ENCODE results near the gene DDX54. TPM values are rescaled to one million over a fixed set of nuclear protein-coding genes. Genes with fewer than 3 reads are reported as not detected.

DDX54 gene
- total RNA-seq, 1 experiment from 2014 or later, result 101 TPM

GRCh38 chr12:113227686-113228391 is 42.6 kb upstream of the DDX54 start:
- Histone ChIP-seq H3K27ac (ENCODE audit: low read length) (no peak overlapping the region), H3K36me3 (ENCODE audit: control insufficient read depth, insufficient read depth, low read length) (no peaks in the 10 kb centered on the region), H3K4me1 (ENCODE audit: control insufficient read depth, insufficient read depth, low read length) (peaks cover 11% of the 10 kb centered on the region), H3K27me3 (ENCODE audit: control insufficient read depth, insufficient read depth, low read length) (no peaks in the 10 kb centered on the region), H3K9me3 (ENCODE audit: control insufficient read depth, insufficient read depth, low read depth, low read length) (no peaks in the 10 kb centered on the region), H3K4me3 (ENCODE audit: low read depth in 2 of 2, low read length in 2 of 2) (no peak overlapping the region)
- no TSS peak for BruUV-seq (replicated peaks)
- POLR2A ChIA-PET, result no interaction called here
- ATAC-seq, result no peak
- no peak for TF ChIP-seq CTCF (IDR thresholded peaks at IDR 0.05)
- TF ChIP-seq POLR2AphosphoS5 (IDR thresholded peaks at IDR 0.05; ENCODE audit: low read depth, low read length), result no peak
- no peak for TF ChIP-seq SIN3A (IDR thresholded peaks at IDR 0.05; ENCODE audit: borderline replicate concordance, insufficient read depth, low read depth, low read length)
- no peak for TF ChIP-seq REST (IDR thresholded peaks at IDR 0.05; ENCODE audit: insufficient read depth in 1 of 2, low read depth in 2 of 2, low read length in 1 of 2)
- TF ChIP-seq TCF7L2 (IDR thresholded peaks at IDR 0.05; ENCODE audit: low read depth, low read length), result no peak
- intact Hi-C loops (cut with micrococcal nuclease; ENCODE audit: unreplicated experiment), result no loop called here
- no peak for DNase-seq (ENCODE audit: low read depth, low spot score)
- CTCF ChIA-PET, result interaction anchor here (0.5 kb wide), 1 partner anchor 1194 kb away, joined by 3 read pairs; no protein-coding TSS in a partner anchor
- in situ Hi-C loops (cut with HindIII; ENCODE audit: low pct_unique_long_range_greater_than_20kb, low sequenced_read_pairs), result no loop called here

- Histone ChIP-seq H3K27me3 (ENCODE audit: control insufficient read depth, insufficient read depth, low read length) (no peaks in the 10 kb centered on the region), H3K4me1 (ENCODE audit: control insufficient read depth, insufficient read depth, low read length) (peaks cover 20% of the 10 kb centered on the region), H3K27ac (ENCODE audit: low read length) (no peak overlapping the region), H3K9me3 (ENCODE audit: control insufficient read depth, insufficient read depth, low read depth, low read length) (no peaks in the 10 kb centered on the region), H3K4me3 (ENCODE audit: low read depth in 2 of 2, low read length in 2 of 2) (no peak overlapping the region), H3K36me3 (ENCODE audit: control insufficient read depth, insufficient read depth, low read length) (no peaks in the 10 kb centered on the region)
- ChIA-PET CTCF (interaction anchor here (0.5 to 0.6 kb wide), 2 partner anchors 41 to 1195 kb away, joined by 3 read pairs; partner anchors contain the start of gene RITA1), POLR2A (no interaction called here)
- BruUV-seq (replicated peaks), result no TSS peak
- DNase-seq (ENCODE audit: low read depth, low spot score) (no peak), ATAC-seq (no peak)
- TF ChIP-seq TCF7L2 (IDR thresholded peaks at IDR 0.05; ENCODE audit: low read depth, low read length) (no peak), POLR2AphosphoS5 (IDR thresholded peaks at IDR 0.05; ENCODE audit: low read depth, low read length) (no peak), SIN3A (IDR thresholded peaks at IDR 0.05; ENCODE audit: borderline replicate concordance, insufficient read depth, low read depth, low read length) (no peak), CTCF (IDR thresholded peaks at IDR 0.05) (no peak), REST (IDR thresholded peaks at IDR 0.05; ENCODE audit: insufficient read depth in 1 of 2, low read depth in 2 of 2, low read length in 1 of 2) (no peak)
- in situ Hi-C loops (cut with HindIII; ENCODE audit: low pct_unique_long_range_greater_than_20kb, low sequenced_read_pairs), result no loop called here
- intact Hi-C loops (cut with micrococcal nuclease; ENCODE audit: unreplicated experiment), result no loop called here
Measured at GRCh38 chr12:113226696-113227568, 41.7 kb upstream of the DDX54 start.
